ENCODE data around the gene LAMC2. TPM values are rescaled to one million over a fixed set of nuclear protein-coding genes. Genes with fewer than 3 reads are reported as not detected.
A peak's percentile ranks its signal among the peaks of the same experiment; 100 is the strongest.

LAMC2 gene
- total and polyA plus RNA-seq, 2 donors (not counting 1 experiment from before 2014, with no cell fraction given), result 0.99 to 3.9 TPM

GRCh38 chr1:183244466-183244865 lies 58.4 kb downstream of the LAMC2 start:
- H2AFZ ChIP-seq (ENCODE audit: low read length), result no peak overlapping the region
- H3K4me3 ChIP-seq (replicated peaks in 1 of 4; ENCODE audit: control extremely low read depth in 1 of 4, insufficient read depth in 1 of 4, low read depth in 3 of 4, low read length in 4 of 4), result no peak overlapping the region
- no peak overlapping the region for H3K4me2 ChIP-seq (ENCODE audit: extremely low read depth, insufficient read depth, low read length)
- H3K27ac ChIP-seq (ENCODE audit: insufficient read depth, low read length), result peak overlapping the region; percentile 19
- no peaks in the 10 kb centered on the region for H4K20me1 ChIP-seq (ENCODE audit: control insufficient read depth, extremely low read depth, insufficient read depth, low read length)
- H3K9me3 ChIP-seq (ENCODE audit: control insufficient read depth, insufficient read depth, low read depth, low read length), result no peaks in the 10 kb centered on the region
- H3K79me2 ChIP-seq (ENCODE audit: control insufficient read depth, insufficient read depth, low read length), result no peaks in the 10 kb centered on the region
- H3K36me3 ChIP-seq (ENCODE audit: control insufficient read depth, insufficient read depth, low read length), result no peaks in the 10 kb centered on the region
- DNase-seq (ENCODE audit: low read depth in 2 of 2), result peak in 1 of 2 donors; percentile 96
- TF ChIP-seq, protein P1, sequence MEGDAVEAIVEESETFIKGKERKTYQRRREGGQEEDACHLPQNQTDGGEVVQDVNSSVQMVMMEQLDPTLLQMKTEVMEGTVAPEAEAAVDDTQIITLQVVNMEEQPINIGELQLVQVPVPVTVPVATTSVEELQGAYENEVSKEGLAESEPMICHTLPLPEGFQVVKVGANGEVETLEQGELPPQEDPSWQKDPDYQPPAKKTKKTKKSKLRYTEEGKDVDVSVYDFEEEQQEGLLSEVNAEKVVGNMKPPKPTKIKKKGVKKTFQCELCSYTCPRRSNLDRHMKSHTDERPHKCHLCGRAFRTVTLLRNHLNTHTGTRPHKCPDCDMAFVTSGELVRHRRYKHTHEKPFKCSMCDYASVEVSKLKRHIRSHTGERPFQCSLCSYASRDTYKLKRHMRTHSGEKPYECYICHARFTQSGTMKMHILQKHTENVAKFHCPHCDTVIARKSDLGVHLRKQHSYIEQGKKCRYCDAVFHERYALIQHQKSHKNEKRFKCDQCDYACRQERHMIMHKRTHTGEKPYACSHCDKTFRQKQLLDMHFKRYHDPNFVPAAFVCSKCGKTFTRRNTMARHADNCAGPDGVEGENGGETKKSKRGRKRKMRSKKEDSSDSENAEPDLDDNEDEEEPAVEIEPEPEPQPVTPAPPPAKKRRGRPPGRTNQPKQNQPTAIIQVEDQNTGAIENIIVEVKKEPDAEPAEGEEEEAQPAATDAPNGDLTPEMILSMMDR (conservative IDR thresholded peaks at IDR 0.05 in 1 of 2, IDR thresholded peaks at IDR 0.05 in 1 of 2; ENCODE audit: low read depth in 1 of 2, low read length in 2 of 2), result no peak
- TF ChIP-seq EZH2 (IDR thresholded peaks at IDR 0.05; ENCODE audit: low read length, missing control alignments), result no peak
- H3K4me1 ChIP-seq (ENCODE audit: control insufficient read depth, extremely low read depth, insufficient read depth, low read length), result peaks cover 15% of the 10 kb centered on the region
- no peaks in the 10 kb centered on the region for H3K27me3 ChIP-seq (ENCODE audit: control insufficient read depth, insufficient read depth, low read length)
- H3K9ac ChIP-seq (ENCODE audit: insufficient read depth, low read length), result no peak overlapping the region

GRCh38 chr1:183245357-183245756 lies 59.3 kb downstream of the LAMC2 start:
- H3K27ac ChIP-seq (ENCODE audit: insufficient read depth, low read length), result no peak overlapping the region
- H3K4me2 ChIP-seq (ENCODE audit: extremely low read depth, insufficient read depth, low read length), result no peak overlapping the region
- H3K4me3 ChIP-seq (replicated peaks in 1 of 4; ENCODE audit: control extremely low read depth in 1 of 4, insufficient read depth in 1 of 4, low read depth in 3 of 4, low read length in 4 of 4), result no peak overlapping the region
- DNase-seq (ENCODE audit: low read depth in 2 of 2), result no peak
- H3K36me3 ChIP-seq (ENCODE audit: control insufficient read depth, insufficient read depth, low read length), result no peaks in the 10 kb centered on the region
- H3K79me2 ChIP-seq (ENCODE audit: control insufficient read depth, insufficient read depth, low read length), result no peaks in the 10 kb centered on the region
- TF ChIP-seq, protein P1 (conservative IDR thresholded peaks at IDR 0.05 in 1 of 2, IDR thresholded peaks at IDR 0.05 in 1 of 2; ENCODE audit: low read depth in 1 of 2, low read length in 2 of 2), result no peak
- H3K9ac ChIP-seq (ENCODE audit: insufficient read depth, low read length), result no peak overlapping the region
- no peaks in the 10 kb centered on the region for H4K20me1 ChIP-seq (ENCODE audit: control insufficient read depth, extremely low read depth, insufficient read depth, low read length)
- no peak overlapping the region for H2AFZ ChIP-seq (ENCODE audit: low read length)
- H3K9me3 ChIP-seq (ENCODE audit: control insufficient read depth, insufficient read depth, low read depth, low read length), result no peaks in the 10 kb centered on the region
- peaks cover 15% of the 10 kb centered on the region for H3K4me1 ChIP-seq (ENCODE audit: control insufficient read depth, extremely low read depth, insufficient read depth, low read length)
- no peaks in the 10 kb centered on the region for H3K27me3 ChIP-seq (ENCODE audit: control insufficient read depth, insufficient read depth, low read length)

GRCh38 chr1:183246436-183246835 lies 60.4 kb downstream of the LAMC2 start:
- Histone ChIP-seq H3K4me3 (replicated peaks in 1 of 4; ENCODE audit: control extremely low read depth in 1 of 4, insufficient read depth in 1 of 4, low read depth in 3 of 4, low read length in 4 of 4) (no peak overlapping the region), H3K79me2 (ENCODE audit: control insufficient read depth, insufficient read depth, low read length) (no peaks in the 10 kb centered on the region), H3K4me2 (ENCODE audit: extremely low read depth, insufficient read depth, low read length) (no peak overlapping the region), H3K27me3 (ENCODE audit: control insufficient read depth, insufficient read depth, low read length) (no peaks in the 10 kb centered on the region), H3K36me3 (ENCODE audit: control insufficient read depth, insufficient read depth, low read length) (no peaks in the 10 kb centered on the region), H3K27ac (ENCODE audit: insufficient read depth, low read length) (no peak overlapping the region), H3K9ac (ENCODE audit: insufficient read depth, low read length) (no peak overlapping the region), H4K20me1 (ENCODE audit: control insufficient read depth, extremely low read depth, insufficient read depth, low read length) (no peaks in the 10 kb centered on the region), H3K9me3 (ENCODE audit: control insufficient read depth, insufficient read depth, low read depth, low read length) (no peaks in the 10 kb centered on the region), H2AFZ (ENCODE audit: low read length) (no peak overlapping the region), H3K4me1 (ENCODE audit: control insufficient read depth, extremely low read depth, insufficient read depth, low read length) (peaks cover 14% of the 10 kb centered on the region)
- no peak for DNase-seq (ENCODE audit: low read depth in 2 of 2)
- no peak for TF ChIP-seq EZH2 (IDR thresholded peaks at IDR 0.05; ENCODE audit: low read length, missing control alignments)
- TF ChIP-seq, protein P1 (conservative IDR thresholded peaks at IDR 0.05 in 1 of 2, IDR thresholded peaks at IDR 0.05 in 1 of 2; ENCODE audit: low read depth in 1 of 2, low read length in 2 of 2), result no peak
